ENCODE measurements around the gene AJUBA.

The AJUBA gene

DNA sequence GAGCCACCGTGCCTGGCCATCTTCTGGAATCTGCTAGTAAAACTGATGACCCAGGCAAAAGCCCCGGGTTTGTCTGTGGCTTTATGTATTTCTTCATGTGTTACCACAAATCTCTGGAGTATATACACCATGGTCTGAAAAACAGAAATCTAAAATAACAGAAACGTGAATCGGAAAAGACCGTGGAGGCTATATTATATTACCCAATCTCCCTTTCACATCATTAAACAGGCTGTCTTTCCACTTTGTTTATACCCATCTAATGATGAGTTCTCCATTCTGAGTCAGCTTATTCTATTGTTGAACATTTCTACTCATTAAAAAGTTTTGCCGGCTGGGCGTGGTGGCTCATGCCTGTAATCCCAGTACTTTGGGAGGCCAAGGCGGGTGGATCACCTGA, 9.5 kb upstream of the AJUBA start:
- in situ Hi-C loops (cut with MboI; ENCODE audit: low pct_unique_long_range_greater_than_20kb, low sequenced_read_pairs, unreplicated experiment), result no loop called here
- TF ChIP-seq, protein P1, sequence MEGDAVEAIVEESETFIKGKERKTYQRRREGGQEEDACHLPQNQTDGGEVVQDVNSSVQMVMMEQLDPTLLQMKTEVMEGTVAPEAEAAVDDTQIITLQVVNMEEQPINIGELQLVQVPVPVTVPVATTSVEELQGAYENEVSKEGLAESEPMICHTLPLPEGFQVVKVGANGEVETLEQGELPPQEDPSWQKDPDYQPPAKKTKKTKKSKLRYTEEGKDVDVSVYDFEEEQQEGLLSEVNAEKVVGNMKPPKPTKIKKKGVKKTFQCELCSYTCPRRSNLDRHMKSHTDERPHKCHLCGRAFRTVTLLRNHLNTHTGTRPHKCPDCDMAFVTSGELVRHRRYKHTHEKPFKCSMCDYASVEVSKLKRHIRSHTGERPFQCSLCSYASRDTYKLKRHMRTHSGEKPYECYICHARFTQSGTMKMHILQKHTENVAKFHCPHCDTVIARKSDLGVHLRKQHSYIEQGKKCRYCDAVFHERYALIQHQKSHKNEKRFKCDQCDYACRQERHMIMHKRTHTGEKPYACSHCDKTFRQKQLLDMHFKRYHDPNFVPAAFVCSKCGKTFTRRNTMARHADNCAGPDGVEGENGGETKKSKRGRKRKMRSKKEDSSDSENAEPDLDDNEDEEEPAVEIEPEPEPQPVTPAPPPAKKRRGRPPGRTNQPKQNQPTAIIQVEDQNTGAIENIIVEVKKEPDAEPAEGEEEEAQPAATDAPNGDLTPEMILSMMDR (IDR thresholded peaks at IDR 0.05; ENCODE audit: extremely low read depth, insufficient read depth, missing control alignments), result no peak
- no peak for DNase-seq (ENCODE audit: low spot score)

DNA sequence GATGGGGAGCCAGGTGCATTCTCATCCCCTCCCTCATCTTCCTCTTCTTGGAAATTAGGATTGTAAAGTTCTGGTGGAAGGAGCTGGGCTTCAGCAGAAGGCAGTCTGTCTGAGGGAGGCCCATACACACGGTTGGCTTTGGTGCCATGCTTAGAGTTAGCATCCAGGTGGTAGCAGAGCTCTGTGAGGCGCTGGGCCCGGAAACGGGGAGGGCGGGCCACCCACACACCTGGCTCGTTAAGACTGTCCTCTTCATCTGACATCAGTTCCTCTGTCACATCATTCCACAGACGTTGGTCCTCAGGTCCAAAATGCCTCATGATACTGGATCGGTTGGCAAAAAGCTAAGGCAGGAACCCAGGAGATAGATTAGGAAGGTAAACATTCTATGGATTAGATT, 4.9 kb upstream of the AJUBA start:
- no peak for DNase-seq (ENCODE audit: low spot score)
- in situ Hi-C loops (cut with MboI; ENCODE audit: low pct_unique_long_range_greater_than_20kb, low sequenced_read_pairs, unreplicated experiment), result no loop called here
- TF ChIP-seq, protein P1 (IDR thresholded peaks at IDR 0.05; ENCODE audit: extremely low read depth, insufficient read depth, missing control alignments), result no peak

DNA sequence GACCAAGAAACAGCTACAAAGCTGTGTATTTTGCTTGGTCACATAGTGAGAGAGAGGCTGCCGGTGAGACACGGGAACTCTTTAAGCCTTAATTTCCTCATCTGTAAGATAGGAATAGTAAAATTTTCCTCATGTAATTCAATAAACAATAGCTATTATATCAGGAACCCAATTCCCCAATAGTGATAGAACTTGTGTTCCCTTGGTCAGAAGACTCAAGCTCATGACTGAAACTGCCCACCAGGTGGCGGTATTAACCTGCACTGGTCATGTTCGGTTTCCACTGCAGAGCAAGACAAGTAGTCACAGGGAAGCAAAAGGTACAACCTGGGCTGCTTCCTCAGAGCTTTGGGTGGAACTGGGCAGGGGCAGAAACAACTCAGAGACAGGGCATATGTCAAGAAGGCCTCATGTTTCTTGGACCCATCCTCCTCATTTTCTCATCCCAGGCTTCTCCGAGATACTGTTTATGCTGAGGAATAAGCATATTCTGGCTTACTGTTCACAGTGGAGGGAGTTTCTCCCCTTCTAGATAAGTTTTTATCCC, 4.2 kb upstream of the AJUBA start:
- TF ChIP-seq, protein P1 (IDR thresholded peaks at IDR 0.05; ENCODE audit: extremely low read depth, insufficient read depth, missing control alignments), result peak; percentile 90
- in situ Hi-C loops (cut with MboI; ENCODE audit: low pct_unique_long_range_greater_than_20kb, low sequenced_read_pairs, unreplicated experiment), result no loop called here
- peak; percentile 86 for DNase-seq (ENCODE audit: low spot score)

DNA sequence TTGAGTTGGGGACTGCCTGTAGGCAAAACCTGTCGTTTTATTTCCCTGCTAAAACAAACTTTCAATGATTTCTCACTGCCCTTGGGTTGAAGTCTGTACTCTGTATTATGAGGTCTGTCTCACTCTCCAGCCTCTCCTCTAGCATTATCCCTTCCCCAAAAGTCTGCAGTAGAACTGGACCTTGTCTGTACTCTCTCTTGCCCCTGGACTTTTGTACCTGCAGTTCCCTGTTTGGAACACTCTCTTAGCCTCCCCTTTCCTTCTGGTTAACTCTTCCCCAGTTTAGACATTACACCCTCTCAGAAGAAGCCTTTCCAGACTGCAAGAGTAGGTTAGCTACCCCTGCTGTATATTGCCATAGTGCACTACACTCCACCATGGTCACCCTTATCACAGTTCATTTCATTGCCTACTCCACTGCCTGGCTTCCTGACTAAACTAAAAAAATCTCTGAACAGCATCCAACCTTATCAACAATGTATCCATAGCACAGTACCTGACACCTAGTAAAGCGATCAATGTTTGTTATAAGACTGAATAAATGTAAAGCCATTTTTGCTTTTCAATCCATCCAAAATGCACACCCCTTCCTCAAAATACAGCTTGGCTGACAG, 3.6 kb upstream of the AJUBA start:
- TF ChIP-seq, protein P1 (IDR thresholded peaks at IDR 0.05; ENCODE audit: extremely low read depth, insufficient read depth, missing control alignments), result no peak
- in situ Hi-C loops (cut with MboI; ENCODE audit: low pct_unique_long_range_greater_than_20kb, low sequenced_read_pairs, unreplicated experiment), result no loop called here
- DNase-seq (ENCODE audit: low spot score), result no peak

- in situ Hi-C loops (cut with MboI; ENCODE audit: low pct_unique_long_range_greater_than_20kb, low sequenced_read_pairs, unreplicated experiment), result no loop called here
- TF ChIP-seq, protein P1 (IDR thresholded peaks at IDR 0.05; ENCODE audit: extremely low read depth, insufficient read depth, missing control alignments), result no peak
- DNase-seq (ENCODE audit: low spot score), result no peak
Measured at GRCh38 chr14:22984959-22985658, 2.8 kb upstream of the AJUBA start.

GRCh38 chr14:22981876-22982476, 375 bp downstream of the AJUBA start:
- TF ChIP-seq, protein P1 (IDR thresholded peaks at IDR 0.05; ENCODE audit: extremely low read depth, insufficient read depth, missing control alignments), result no peak
- in situ Hi-C loops (cut with MboI; ENCODE audit: low pct_unique_long_range_greater_than_20kb, low sequenced_read_pairs, unreplicated experiment), result no loop called here
- DNase-seq (ENCODE audit: low spot score), result no peak
